Left hindlimb (tissue), 1 donor: ENCODE data around the gene TXNDC2.
"Not testable (repeated sequence)": the region's sequence is repeated elsewhere in the genome, so short reads cannot be mapped to it uniquely, and the experiment has no call there.

Source experiments
- DNase-seq: peaks from one replicate; pipeline ENCODE4 v3.0.0-alpha.2; 2018

TXNDC2 gene

GRCh38 chr18:9887992-9888391 is 2.2 kb downstream of the TXNDC2 start:
- no peak for DNase-seq

GRCh38 chr18:9890196-9890595 is 4.4 kb downstream of the TXNDC2 start:
- DNase-seq, result no peak

GRCh38 chr18:9890957-9891356 is 5.2 kb downstream of the TXNDC2 start:
- DNase-seq, result no peak

GRCh38 chr18:9891515-9891914 is 5.7 kb downstream of the TXNDC2 start:
- not testable (repeated sequence) for DNase-seq

GRCh38 chr18:9894454-9895068 is 8.8 kb downstream of the TXNDC2 start:
- DNase-seq, result no peak

GRCh38 chr18:9897129-9897528 is 11.4 kb downstream of the TXNDC2 start:
- no peak for DNase-seq

- not testable (repeated sequence) for DNase-seq
These were observed 12.1 kb downstream of the TXNDC2 start for GRCh38 chr18:9897787-9898291.

GRCh38 chr18:9898792-9899549 is 13.2 kb downstream of the TXNDC2 start:
- DNase-seq, result no peak

- DNase-seq, result not testable (repeated sequence)
These were observed 13.8 kb downstream of the TXNDC2 start for GRCh38 chr18:9899550-9899930.

- DNase-seq, result no peak
These were observed 14.9 kb downstream of the TXNDC2 start for GRCh38 chr18:9900699-9901098.

- no peak for DNase-seq
These were observed 15.6 kb downstream of the TXNDC2 start for GRCh38 chr18:9901377-9901776.

GRCh38 chr18:9902264-9902663 is 16.5 kb downstream of the TXNDC2 start:
- DNase-seq, result not testable (repeated sequence)

- DNase-seq, result no peak
These were observed 17.1 kb downstream of the TXNDC2 start for GRCh38 chr18:9902832-9903231.

GRCh38 chr18:9905401-9905922 is 19.7 kb downstream of the TXNDC2 start:
- DNase-seq, result no peak

GRCh38 chr18:9906481-9906880 is 20.7 kb downstream of the TXNDC2 start:
- no peak for DNase-seq

- no peak for DNase-seq
These were observed 22.1 kb downstream of the TXNDC2 start for GRCh38 chr18:9907867-9908266.

GRCh38 chr18:9910071-9910470 is 24.3 kb downstream of the TXNDC2 start:
- DNase-seq, result no peak

GRCh38 chr18:9910661-9911060 is 24.9 kb downstream of the TXNDC2 start:
- no peak for DNase-seq

- DNase-seq, result no peak
These were observed 25.5 kb downstream of the TXNDC2 start for GRCh38 chr18:9911226-9911625.

- not testable (repeated sequence) for DNase-seq
These were observed 26.5 kb downstream of the TXNDC2 start for GRCh38 chr18:9912285-9912684.

- no peak for DNase-seq
These were observed 27.4 kb downstream of the TXNDC2 start for GRCh38 chr18:9913151-9913525.

GRCh38 chr18:9913526-9914333 is 28.0 kb downstream of the TXNDC2 start, which contains the start of gene VAPA:
Gene VAPA (plus strand): TSS chr18:9914016. CDS start chr18:9914257, 241 bp downstream.
- DNase-seq, result peak; percentile 96

GRCh38 chr18:9914334-9914583 is 28.5 kb downstream of the TXNDC2 start:
- no peak for DNase-seq
